ENCODE data around the gene CAMKK1.

The CAMKK1 gene

GRCh38 chr17:3896968-3897235 lies 4.0 kb upstream of the CAMKK1 start:
- DNase-seq (ENCODE audit: low read depth in 2 of 2), result no peak

GRCh38 chr17:3896108-3896967 lies 3.5 kb upstream of the CAMKK1 start:
- no peak for DNase-seq (ENCODE audit: low read depth in 2 of 2)

DNA sequence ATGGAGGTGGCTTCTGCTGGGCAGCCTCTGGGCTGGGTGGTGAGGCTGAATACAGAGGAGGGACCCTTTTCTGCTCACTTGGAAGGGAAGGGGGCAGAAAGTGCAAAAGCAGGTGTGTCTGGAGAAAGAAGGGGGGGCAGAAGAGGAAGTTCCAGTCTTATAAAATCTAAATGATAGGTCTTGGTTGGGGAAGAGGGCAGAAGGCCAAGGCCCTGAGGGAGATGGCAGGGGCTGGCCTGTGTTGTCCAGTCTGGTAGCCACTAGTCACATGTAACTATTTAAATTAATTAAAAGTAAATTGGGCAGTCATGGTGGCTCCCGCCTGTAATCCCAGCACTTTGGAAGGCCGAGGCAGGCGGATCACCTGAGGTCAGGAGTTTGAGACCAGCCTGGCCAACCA lies 2.5 kb upstream of the CAMKK1 start:
- DNase-seq (ENCODE audit: low read depth in 2 of 2), result no peak

DNA sequence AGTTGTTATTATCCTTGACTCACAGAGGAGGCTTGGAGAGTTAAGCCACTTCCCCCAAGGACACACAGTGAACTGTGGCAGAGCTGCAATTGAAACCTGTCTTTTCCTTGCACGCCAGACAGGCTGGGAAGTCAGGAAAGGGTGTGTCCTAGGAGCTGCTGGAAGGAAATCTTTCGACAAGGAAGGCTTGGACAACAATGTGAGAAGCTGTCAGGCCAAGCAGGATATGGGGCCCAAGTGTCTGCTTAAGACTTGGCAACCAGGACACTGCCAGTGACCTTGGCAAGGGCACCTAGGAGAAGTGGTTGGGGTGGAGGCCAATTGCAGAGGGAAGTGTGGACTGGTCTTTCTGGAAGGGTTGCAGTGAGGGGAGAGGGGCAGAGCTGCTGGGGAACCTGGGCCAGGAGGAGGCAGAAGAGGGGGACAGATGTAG lies 2.1 kb upstream of the CAMKK1 start:
- DNase-seq (ENCODE audit: low read depth in 2 of 2), result no peak

- DNase-seq (ENCODE audit: low read depth in 2 of 2), result no peak
Measured at GRCh38 chr17:3894188-3894587, 1.3 kb upstream of the CAMKK1 start.

DNA sequence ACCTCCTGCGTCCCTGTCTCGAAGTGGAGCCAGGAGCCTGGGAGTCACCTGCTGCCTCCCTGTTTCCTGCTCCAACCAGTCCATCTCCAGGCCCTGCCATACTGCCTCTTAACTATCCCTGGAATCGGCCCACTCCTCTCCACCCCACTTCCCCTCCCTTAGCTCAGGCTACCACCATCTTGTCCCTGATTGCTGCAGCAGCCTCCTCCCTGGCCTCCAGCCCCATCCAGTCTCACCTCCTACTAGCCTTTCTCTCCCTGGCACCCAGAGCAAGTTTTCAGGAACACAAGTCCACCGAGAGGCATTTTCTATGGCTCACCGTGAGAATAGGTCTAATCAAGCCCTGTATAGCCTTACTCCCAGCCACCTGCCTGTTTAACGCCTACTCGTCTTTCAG lies 865 bp upstream of the CAMKK1 start:
- no peak for DNase-seq (ENCODE audit: low read depth in 2 of 2)

DNA sequence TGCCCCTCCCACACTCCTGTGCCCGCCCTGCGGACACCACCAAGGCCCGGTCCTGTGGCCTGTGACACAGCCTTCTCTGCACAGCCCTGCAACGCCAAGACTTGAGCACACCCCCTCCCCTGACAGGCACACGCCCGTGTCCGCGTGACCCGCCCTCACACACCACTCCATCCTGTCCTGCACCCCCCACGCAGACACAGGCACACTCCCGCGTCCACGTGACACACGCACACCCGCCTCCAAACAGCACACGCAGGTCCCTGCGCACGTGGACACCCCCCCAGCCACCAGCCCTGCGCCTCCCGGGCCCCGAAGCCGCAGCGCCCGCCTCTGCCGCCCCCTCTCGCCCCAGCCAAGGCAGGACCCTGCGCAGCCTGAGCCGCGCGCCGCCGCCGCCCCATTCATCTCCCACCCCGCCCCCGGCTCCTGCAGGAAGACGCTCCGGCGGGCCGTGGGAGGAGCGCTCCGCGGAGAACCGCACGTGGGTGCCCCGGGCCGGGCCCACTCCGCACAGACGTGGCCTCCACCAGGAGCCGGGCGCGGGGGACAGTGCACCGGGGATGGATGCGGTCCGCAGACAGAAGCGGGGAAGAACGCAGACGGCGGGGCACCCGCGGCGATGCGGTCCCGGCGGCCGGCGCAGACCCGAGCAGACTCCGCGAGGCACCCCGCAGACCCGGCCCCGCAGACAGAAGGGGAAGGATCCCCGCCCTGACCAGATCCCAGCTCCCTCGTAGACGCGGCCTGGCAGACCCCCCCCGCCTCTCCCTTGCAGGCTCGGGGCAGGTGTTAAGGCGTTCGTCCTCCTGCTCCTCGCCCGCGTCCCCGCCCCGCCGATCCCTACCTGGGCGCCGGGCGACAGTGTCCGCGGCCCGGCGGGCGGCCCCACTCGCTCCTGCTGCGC lies 506 bp downstream of the CAMKK1 start:
- DNase-seq (ENCODE audit: low read depth in 2 of 2), result peak; percentile 72 to 73

- DNase-seq (ENCODE audit: low read depth in 2 of 2), result no peak
Measured at GRCh38 chr17:3891626-3892094, 1.2 kb downstream of the CAMKK1 start.

GRCh38 chr17:3890878-3891219 lies 2.0 kb downstream of the CAMKK1 start:
- DNase-seq (ENCODE audit: low read depth in 2 of 2), result no peak

GRCh38 chr17:3890082-3890877 lies 2.6 kb downstream of the CAMKK1 start:
- DNase-seq (ENCODE audit: low read depth in 2 of 2), result no peak

DNA sequence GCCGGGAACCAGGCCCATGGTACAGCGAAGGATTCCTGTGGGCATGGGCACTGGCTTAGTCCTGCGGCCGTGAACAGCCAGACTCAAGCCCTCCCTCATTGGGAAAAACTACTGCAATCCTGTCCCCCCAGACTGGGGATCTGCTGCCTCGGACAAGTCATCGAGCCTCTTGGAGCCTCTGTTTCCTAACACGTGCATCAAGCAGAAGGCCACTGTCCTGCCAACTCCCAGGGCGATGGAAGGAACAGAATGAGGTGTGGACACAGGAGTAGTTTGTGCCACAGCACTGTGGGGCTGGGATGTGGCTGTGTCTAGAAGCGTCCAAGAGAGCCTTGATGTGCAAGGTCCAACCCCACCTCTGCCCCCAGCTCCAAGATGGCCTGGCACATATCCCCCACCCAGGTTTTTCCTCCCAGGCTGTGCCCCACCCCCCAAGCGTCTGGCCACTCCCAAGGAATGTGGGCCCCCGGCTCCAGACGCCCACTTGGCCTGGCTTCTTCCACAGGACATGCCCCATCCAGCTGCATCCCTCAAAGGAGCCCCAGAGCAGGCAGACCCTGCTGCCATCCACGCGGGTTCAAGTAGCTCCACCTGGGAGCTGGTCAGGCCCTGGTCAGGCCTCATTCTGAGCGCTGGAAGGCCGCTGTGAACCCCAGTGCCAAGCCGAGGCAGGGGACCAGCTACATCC lies 3.4 kb downstream of the CAMKK1 start:
- no peak for DNase-seq (ENCODE audit: low read depth in 2 of 2)

GRCh38 chr17:3888343-3889171 lies 4.3 kb downstream of the CAMKK1 start:
- no peak for DNase-seq (ENCODE audit: low read depth in 2 of 2)

GRCh38 chr17:3887804-3888203 lies 5.0 kb downstream of the CAMKK1 start:
- no peak for DNase-seq (ENCODE audit: low read depth in 2 of 2)

DNA sequence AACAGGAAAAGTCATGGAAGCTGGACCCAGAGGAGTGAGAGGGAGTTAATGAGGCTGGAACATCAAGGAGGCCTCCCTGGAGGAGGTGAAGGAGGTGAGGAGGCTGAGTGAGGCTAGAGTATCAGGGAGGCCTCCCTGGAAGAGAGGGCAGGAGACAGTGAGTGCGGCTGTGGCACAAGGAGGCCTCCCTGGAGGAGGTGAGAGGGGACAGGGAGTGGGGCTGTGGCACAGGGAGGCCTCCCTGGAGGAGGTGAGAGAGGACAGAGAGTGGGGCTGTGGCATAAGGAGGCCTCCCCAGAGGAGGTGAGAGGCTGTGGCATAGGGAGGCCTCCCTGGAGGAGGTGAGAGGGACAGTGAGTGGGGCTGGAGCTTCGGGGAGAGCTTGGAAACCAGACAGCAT lies 5.5 kb downstream of the CAMKK1 start:
- no peak for DNase-seq (ENCODE audit: low read depth in 2 of 2)

DNA sequence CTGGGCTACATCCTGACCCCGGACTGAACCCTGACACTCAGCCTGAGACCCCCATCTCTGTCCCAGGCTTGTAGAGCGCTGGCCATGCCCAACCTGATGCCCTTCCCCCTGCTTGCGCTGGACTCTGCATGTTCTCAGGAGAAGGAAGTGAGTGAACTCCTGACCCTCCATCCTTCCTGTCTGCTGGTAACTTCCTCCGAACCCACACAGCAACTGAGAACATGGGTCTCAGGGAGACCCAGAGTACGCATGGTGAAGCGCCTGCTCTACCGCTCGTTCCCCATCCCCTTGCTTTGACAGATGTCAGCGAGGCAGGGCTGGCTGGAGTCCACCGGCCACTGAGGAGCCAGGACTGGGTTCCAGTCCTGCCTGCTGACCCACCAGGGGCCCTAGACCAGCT lies 6.1 kb downstream of the CAMKK1 start:
- no peak for DNase-seq (ENCODE audit: low read depth in 2 of 2)

DNA sequence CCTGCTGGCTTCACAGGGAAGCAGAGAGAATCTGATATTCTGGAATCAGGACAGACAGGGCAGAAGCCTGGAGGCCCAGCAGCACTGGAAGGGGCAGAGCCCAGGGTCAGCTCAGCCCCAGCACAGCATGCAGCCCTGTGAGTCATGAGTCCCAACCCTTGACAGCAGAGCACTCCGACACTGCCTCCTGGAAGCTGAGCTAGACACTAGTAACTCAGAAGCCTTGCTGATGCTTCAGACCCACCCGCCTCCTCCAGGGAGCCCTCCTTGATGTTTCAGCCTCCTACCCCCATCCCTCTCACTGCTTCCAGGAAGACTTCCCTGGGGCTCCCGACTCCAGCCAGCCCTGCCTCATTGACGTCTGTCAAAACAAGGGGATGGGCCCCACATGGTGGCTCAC lies 6.9 kb downstream of the CAMKK1 start:
- no peak for DNase-seq (ENCODE audit: low read depth in 2 of 2)

DNA sequence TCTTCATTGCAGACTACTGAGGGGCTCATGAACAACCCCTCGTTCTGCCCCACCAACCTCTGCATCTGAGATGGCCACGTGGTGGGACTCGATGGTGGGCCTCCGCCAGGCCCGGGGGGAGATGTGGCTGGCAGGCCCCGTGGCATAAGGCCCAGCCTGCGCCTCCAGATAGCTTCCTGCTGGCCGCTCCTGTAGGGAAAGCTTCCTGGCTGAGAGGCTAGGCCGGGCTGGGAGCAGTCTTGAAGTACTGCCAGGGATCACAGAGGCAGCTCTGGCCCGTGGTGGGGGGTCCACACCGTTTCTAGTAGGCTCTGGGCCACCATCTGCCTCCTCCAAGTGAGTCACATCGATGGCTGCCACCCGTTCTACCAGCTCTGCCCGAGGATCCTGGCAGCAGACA lies 7.6 kb downstream of the CAMKK1 start:
- DNase-seq (ENCODE audit: low read depth in 2 of 2), result no peak

GRCh38 chr17:3884188-3884587 lies 8.7 kb downstream of the CAMKK1 start:
- no peak for DNase-seq (ENCODE audit: low read depth in 2 of 2)

GRCh38 chr17:3882276-3882675 lies 10.6 kb downstream of the CAMKK1 start:
- no peak for DNase-seq (ENCODE audit: low read depth in 2 of 2)

GRCh38 chr17:3880983-3881382 lies 11.9 kb downstream of the CAMKK1 start:
- no peak for DNase-seq (ENCODE audit: low read depth in 2 of 2)

Measured in stimulated activated CD8-positive, alpha-beta memory T cell treated with anti-CD3 and anti-CD28 coated beads, Interleukin-15, amount 100 ng/mL, for 4 hours (primary cell).